Sigmoid colon (tissue), 4 donors: ENCODE measurements around the gene SENP8.

Experiments used
- POLR2A ChIP-seq, 2 donors: fragments of 450-650 bp; IDR thresholded peaks; one replicate each; pipeline ENCODE4 v1.6.1; 2016; ENCODE audit warnings: antibody characterized with exemption in 2 of 2, mild to moderate bottlenecking in 2 of 2, moderate library complexity in 2 of 2
- POLR2AphosphoS5 ChIP-seq, 4 donors: sonication (generic); formaldehyde crosslinking; IDR thresholded peaks; one replicate each; pipeline ENCODE4 v1.6.1; 2017; ENCODE audit warnings: antibody characterized with exemption in 4 of 4
- TF ChIP-seq, protein P1 (sequence below), 4 experiments: fragments of 450-650 bp in 3 of 4; fragments of 200-600 bp in 1 of 4; IDR thresholded peaks; one replicate each; pipeline ENCODE4 v1.5.1; 2016 to 2019; ENCODE audit warnings: antibody characterized with exemption in 4 of 4, mild to moderate bottlenecking in 3 of 4, moderate library complexity in 2 of 4

- no peak for TF ChIP-seq POLR2A (IDR thresholded peaks at IDR 0.05)
- TF ChIP-seq, protein P1, sequence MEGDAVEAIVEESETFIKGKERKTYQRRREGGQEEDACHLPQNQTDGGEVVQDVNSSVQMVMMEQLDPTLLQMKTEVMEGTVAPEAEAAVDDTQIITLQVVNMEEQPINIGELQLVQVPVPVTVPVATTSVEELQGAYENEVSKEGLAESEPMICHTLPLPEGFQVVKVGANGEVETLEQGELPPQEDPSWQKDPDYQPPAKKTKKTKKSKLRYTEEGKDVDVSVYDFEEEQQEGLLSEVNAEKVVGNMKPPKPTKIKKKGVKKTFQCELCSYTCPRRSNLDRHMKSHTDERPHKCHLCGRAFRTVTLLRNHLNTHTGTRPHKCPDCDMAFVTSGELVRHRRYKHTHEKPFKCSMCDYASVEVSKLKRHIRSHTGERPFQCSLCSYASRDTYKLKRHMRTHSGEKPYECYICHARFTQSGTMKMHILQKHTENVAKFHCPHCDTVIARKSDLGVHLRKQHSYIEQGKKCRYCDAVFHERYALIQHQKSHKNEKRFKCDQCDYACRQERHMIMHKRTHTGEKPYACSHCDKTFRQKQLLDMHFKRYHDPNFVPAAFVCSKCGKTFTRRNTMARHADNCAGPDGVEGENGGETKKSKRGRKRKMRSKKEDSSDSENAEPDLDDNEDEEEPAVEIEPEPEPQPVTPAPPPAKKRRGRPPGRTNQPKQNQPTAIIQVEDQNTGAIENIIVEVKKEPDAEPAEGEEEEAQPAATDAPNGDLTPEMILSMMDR (IDR thresholded peaks at IDR 0.05) = no peak
- TF ChIP-seq POLR2AphosphoS5 (IDR thresholded peaks at IDR 0.05) = no peak
These were observed 36.1 kb downstream of the SENP8 start for GRCh38 chr15:72154316-72154715.
